Endothelial cell of umbilical vein (primary cell): ENCODE results near the gene TPBG. TPM values are rescaled to one million over a fixed set of nuclear protein-coding genes. Genes with fewer than 3 reads are reported as not detected.

ENCODE experiments used
- BruUV-seq: library from RNA; stranded (reverse); fragments of 400-500 nt; replicated peaks from 2 replicates; lab custom pipeline; 2021; lab: Mats Ljungman, UMichigan
- CTCF ChIA-PET: fragments of 300-600, 350-600 bp; sonication (Branson Sonifier 250); formaldehyde crosslinking; loops from one replicate; lab custom pipeline; 2021; ENCODE audit warnings: antibody characterized with exemption, inconsistent platforms; lab: Charles Lee
- POLR2A ChIA-PET: fragments of 300-600, 350-600 bp; sonication (Branson Sonifier 250); formaldehyde crosslinking; loops from one replicate; lab custom pipeline; 2021; ENCODE audit warnings: antibody characterized with exemption, inconsistent platforms; lab: Charles Lee
- DNase-seq: peaks from one replicate; pipeline ENCODE4 v3.0.0-alpha.2; 2011; ENCODE audit warnings: low read depth, low spot score
- FAIRE-seq: peaks from 2 replicates; lab custom pipeline; 2011; peaks lifted over from hg19 to GRCh38; lab: Jason Lieb, UNC
- H2AFZ ChIP-seq: 2 replicates; pipeline ENCODE4 v1.6.0; 2012; ENCODE audit warnings: low read depth, low read length, control low read depth, inconsistent platforms
- H3K27ac ChIP-seq: 2 replicates; pipeline ENCODE4 v1.5.1; 2011; ENCODE audit warnings: low read depth, mild to moderate bottlenecking, control low read depth, low read length, moderate library complexity; ENCODE audit not compliant: insufficient read depth
- H3K27me3 ChIP-seq, 2 experiments: 2 replicates each; pipeline versions ENCODE4 v1.6.0 to v1.6.1; 2011; ENCODE audit warnings: low read length in 2 of 2, mixed read lengths in 1 of 2; ENCODE audit not compliant: control insufficient read depth in 2 of 2, insufficient read depth in 2 of 2
- H3K36me3 ChIP-seq, 2 experiments: 2 replicates in 1 of 2; 3 replicates in 1 of 2; pipeline ENCODE4 v1.5.1; 2011; ENCODE audit warnings: low read length in 2 of 2, mild to moderate bottlenecking in 1 of 2, moderate library complexity in 1 of 2; ENCODE audit not compliant: control insufficient read depth in 2 of 2, insufficient read depth in 2 of 2; ENCODE audit errors: extremely low read depth in 1 of 2
- H3K4me1 ChIP-seq: 3 replicates; pipeline ENCODE4 v1.5.1; 2011; ENCODE audit warnings: mild to moderate bottlenecking, low read length; ENCODE audit not compliant: control insufficient read depth, insufficient read depth; ENCODE audit errors: extremely low read depth
- H3K4me2 ChIP-seq: 2 replicates; pipeline ENCODE4 v1.6.1; 2011; ENCODE audit warnings: low read length, control low read depth, mixed read lengths; ENCODE audit not compliant: insufficient read depth
- H3K4me3 ChIP-seq, 3 experiments: fragments of 200-600 bp in 1 of 3; sonication (generic), shearing (Covaris generic) in 1 of 3; replicated peaks in 1 of 3; 2 replicates each; pipeline ENCODE4 v1.5.1; 2011 to 2016; ENCODE audit warnings: control low read depth in 3 of 3, low read length in 3 of 3, mild to moderate bottlenecking in 2 of 3, inconsistent platforms in 1 of 3, low read depth in 1 of 3, moderate library complexity in 1 of 3; ENCODE audit not compliant: insufficient read depth in 1 of 3
- H3K79me2 ChIP-seq: 2 replicates; pipeline ENCODE4 v1.6.0; 2012; ENCODE audit warnings: low read length, inconsistent platforms; ENCODE audit not compliant: control insufficient read depth, insufficient read depth
- H3K9ac ChIP-seq: replicated peaks from 2 replicates; pipeline ENCODE3; 2011; ENCODE audit warnings: low read length, control low read depth; ENCODE audit not compliant: insufficient read depth; ENCODE audit errors: extremely low read depth
- H3K9me1 ChIP-seq: replicated peaks from 3 replicates; pipeline ENCODE4 v1.6.0; 2011; ENCODE audit warnings: mild to moderate bottlenecking, low read length; ENCODE audit not compliant: control insufficient read depth, insufficient read depth; ENCODE audit errors: extremely low read depth
- H3K9me3 ChIP-seq: replicated peaks from 2 replicates; pipeline ENCODE4 v1.5.1; 2012; ENCODE audit warnings: low read length, inconsistent platforms; ENCODE audit not compliant: control insufficient read depth, insufficient read depth
- H4K20me1 ChIP-seq: replicated peaks from 2 replicates; pipeline ENCODE3; 2011; ENCODE audit warnings: mild to moderate bottlenecking, low read length; ENCODE audit not compliant: control insufficient read depth, insufficient read depth; ENCODE audit errors: extremely low read depth
- EZH2 ChIP-seq: IDR thresholded peaks from 2 replicates; pipeline ENCODE4 v1.6.1; 2012; ENCODE audit warnings: borderline replicate concordance, low read depth, mild to moderate bottlenecking, moderate library complexity, low read length, inconsistent platforms; ENCODE audit not compliant: severe bottlenecking
- FOS ChIP-seq: IDR thresholded peaks from 2 replicates; pipeline ENCODE4 v1.6.1; 2011; ENCODE audit warnings: mild to moderate bottlenecking, low read length, moderate library complexity, borderline replicate concordance; ENCODE audit not compliant: insufficient read depth
- GATA2 ChIP-seq: IDR thresholded peaks from 2 replicates; pipeline ENCODE4 v1.7.0; 2011; ENCODE audit warnings: low read depth, mild to moderate bottlenecking, moderate library complexity, mixed read lengths, low read length; ENCODE audit not compliant: insufficient read length, insufficient read depth
- JUN ChIP-seq: IDR thresholded peaks from 2 replicates; pipeline ENCODE4 v1.6.1; 2011; ENCODE audit warnings: borderline replicate concordance, low read depth; ENCODE audit not compliant: insufficient read length, insufficient read depth
- MAX ChIP-seq: IDR thresholded peaks from 2 replicates; pipeline ENCODE4 v1.6.1; 2011; ENCODE audit not compliant: insufficient read depth, insufficient read length
- MYC ChIP-seq: IDR thresholded peaks from one replicate; pipeline ENCODE4 v1.6.1; 2011; ENCODE audit warnings: mild to moderate bottlenecking, low read depth, low read length
- POLR2AphosphoS5 ChIP-seq: IDR thresholded peaks from 2 replicates; pipeline ENCODE4 v1.6.1; 2012; ENCODE audit warnings: low read depth, mild to moderate bottlenecking, control low read depth, low read length, moderate library complexity; ENCODE audit not compliant: insufficient read depth
- dilution Hi-C: fragments of 300-500 bp; cut with MboI; formaldehyde crosslinking; loops from one replicate; pipeline ENCODE4 v1.15.0; 2019; ENCODE audit warnings: low sequenced_read_pairs; ENCODE audit not compliant: extremely low pct_ligation_motif_present
- intact Hi-C: fragments of 100-400 bp; cut with micrococcal nuclease; formaldehyde crosslinking; loops from one replicate; pipeline ENCODE4 v1.10.0; 2022
- polyA plus RNA-seq, 4 experiments: library from polyadenylated mRNA; depleted of rRNA in 3 of 4; stranded (reverse) in 3 of 4; unstranded in 1 of 4; fragments of >200 nt; gene quantifications; 2 replicates each; pipeline versions ENCODE4 v1.2.1 to v1.2.3, GENCODE V29; 2011 to 2012; ENCODE audit warnings: missing spikeins in 1 of 4
- total RNA-seq: library from RNA; stranded (reverse); gene quantifications from 2 replicates; pipeline ENCODE4 v1.2.3, GENCODE V29; 2021
- TF ChIP-seq, protein P1 (sequence below), 2 donors: IDR thresholded peaks; 1 replicate in 1 of 2; 2 replicates in 1 of 2; pipeline ENCODE4 v1.5.1; 2011; ENCODE audit warnings: low read length in 2 of 2, mild to moderate bottlenecking in 2 of 2, moderate library complexity in 2 of 2, control low read depth in 1 of 2, inconsistent platforms in 1 of 2, low read depth in 1 of 2; ENCODE audit not compliant: insufficient read depth in 1 of 2; ENCODE audit errors: extremely low read depth in 1 of 2

Gene TPBG
- total and polyA plus RNA-seq, 2 donors (not counting 3 experiments of a cell fraction or from before 2014, with no cell fraction given) = 7.5 to 9.0 TPM

- Histone ChIP-seq H3K27ac (no peak overlapping the region), H3K4me2 (peak overlapping the region; percentile 12), H3K9me1 (no peaks in the 10 kb centered on the region), H3K9ac (no peak overlapping the region), H3K27me3 (peaks cover 18 to 26% of the 10 kb centered on the region in 2 experiments), H3K36me3 (no peaks in the 10 kb centered on the region), H2AFZ (peak overlapping the region; percentile 79), H4K20me1 (no peaks in the 10 kb centered on the region), H3K9me3 (no peaks in the 10 kb centered on the region), H3K79me2 (no peaks in the 10 kb centered on the region), H3K4me3 (peak overlapping the region in 2 of 3 experiments; percentile 74 to 83), H3K4me1 (peaks cover 4% of the 10 kb centered on the region)
- ChIA-PET POLR2A (interaction anchor here (1.1 kb wide), 1 partner anchor 19 kb away, joined by 3 read pairs; no protein-coding TSS in a partner anchor), CTCF (interaction anchor here (0.5 to 2.2 kb wide), 13 partner anchors 8 to 705 kb away, joined by 3 to 9 read pairs (median 4); partner anchors contain the start of genes DOP1A and UBE3D)
- intact Hi-C loops = loop anchor here (1.0 to 10.0 kb wide), 4 partner anchors 91 to 832 kb away; partner anchors contain the start of genes IBTK, PGM3 and RWDD2A
- FAIRE-seq (no peak), DNase-seq (no peak)
- BruUV-seq = no TSS peak
- dilution Hi-C loops = no loop called here
- TF ChIP-seq, protein P1, sequence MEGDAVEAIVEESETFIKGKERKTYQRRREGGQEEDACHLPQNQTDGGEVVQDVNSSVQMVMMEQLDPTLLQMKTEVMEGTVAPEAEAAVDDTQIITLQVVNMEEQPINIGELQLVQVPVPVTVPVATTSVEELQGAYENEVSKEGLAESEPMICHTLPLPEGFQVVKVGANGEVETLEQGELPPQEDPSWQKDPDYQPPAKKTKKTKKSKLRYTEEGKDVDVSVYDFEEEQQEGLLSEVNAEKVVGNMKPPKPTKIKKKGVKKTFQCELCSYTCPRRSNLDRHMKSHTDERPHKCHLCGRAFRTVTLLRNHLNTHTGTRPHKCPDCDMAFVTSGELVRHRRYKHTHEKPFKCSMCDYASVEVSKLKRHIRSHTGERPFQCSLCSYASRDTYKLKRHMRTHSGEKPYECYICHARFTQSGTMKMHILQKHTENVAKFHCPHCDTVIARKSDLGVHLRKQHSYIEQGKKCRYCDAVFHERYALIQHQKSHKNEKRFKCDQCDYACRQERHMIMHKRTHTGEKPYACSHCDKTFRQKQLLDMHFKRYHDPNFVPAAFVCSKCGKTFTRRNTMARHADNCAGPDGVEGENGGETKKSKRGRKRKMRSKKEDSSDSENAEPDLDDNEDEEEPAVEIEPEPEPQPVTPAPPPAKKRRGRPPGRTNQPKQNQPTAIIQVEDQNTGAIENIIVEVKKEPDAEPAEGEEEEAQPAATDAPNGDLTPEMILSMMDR (IDR thresholded peaks at IDR 0.05; ENCODE audit: extremely low read depth in 1 of 2, insufficient read depth in 1 of 2, low read depth in 1 of 2, low read length in 2 of 2) = no peak
- TF ChIP-seq POLR2AphosphoS5 = no peak
- TF ChIP-seq GATA2 = no peak
- TF ChIP-seq EZH2 = no peak
- no peak for TF ChIP-seq MAX
- TF ChIP-seq MYC = no peak
- no peak for TF ChIP-seq FOS
- no peak for TF ChIP-seq JUN
Observed at GRCh38 chr6:82362878-82363427, 664 bp upstream of the TPBG start.
